Measurements from ENCODE around the gene MRPL49. TPM values are rescaled to one million over a fixed set of nuclear protein-coding genes. Genes with fewer than 3 reads are reported as not detected.

The MRPL49 gene
- polyA plus RNA-seq, 1 donor from 2014 or later: 80.5 TPM

DNA sequence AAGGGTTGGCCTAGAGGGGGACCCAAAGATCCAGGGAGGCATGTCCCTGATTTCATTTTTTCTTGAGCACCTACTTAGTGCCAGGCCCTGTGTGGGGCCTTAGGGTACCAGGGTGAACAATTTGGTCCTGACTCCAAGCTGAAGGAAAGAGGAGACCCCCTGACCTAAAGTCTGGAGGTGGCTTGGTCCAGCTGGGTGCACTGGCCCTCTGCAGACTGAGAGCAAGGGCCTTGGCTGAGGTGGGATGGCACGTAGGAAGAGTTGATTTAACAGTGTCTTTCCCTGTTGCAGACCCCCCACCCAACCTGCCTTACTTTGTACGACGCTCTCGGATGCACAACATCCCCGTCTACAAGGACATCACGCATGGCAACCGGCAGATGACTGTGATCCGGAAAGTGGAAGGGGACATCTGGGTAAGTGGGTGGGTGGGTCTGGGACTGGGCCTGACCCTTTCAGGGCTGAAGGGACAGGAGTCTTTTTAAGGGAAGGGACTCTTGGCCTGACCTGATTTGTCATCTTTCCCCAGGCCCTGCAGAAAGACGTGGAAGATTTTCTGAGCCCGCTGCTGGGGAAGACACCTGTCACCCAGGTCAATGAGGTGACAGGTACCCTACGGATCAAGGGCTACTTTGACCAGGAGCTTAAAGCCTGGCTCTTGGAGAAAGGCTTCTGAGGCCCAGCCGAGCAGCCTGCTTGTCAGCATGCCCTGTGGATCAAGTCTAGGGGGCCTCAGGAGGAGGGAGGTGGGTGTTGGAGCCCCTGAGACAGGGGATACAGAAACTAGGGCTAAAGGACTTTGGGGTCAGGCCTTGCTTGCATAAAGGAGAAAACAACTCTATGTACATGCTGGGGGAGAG, 3.3 kb downstream of the MRPL49 start:
- no peak overlapping the region for H2AFZ ChIP-seq (ENCODE audit: low read depth, low read length)
- no peaks in the 10 kb centered on the region for H3K9me2 ChIP-seq (ENCODE audit: insufficient read depth, low read length)
- H3K9me3 ChIP-seq (ENCODE audit: low read length): no peaks in the 10 kb centered on the region
- no peak overlapping the region for H3K27ac ChIP-seq (ENCODE audit: low read length)
- H3K79me2 ChIP-seq (replicated peaks; ENCODE audit: insufficient read depth, low read length): peaks cover 28% of the 10 kb centered on the region
- H3K4me2 ChIP-seq (ENCODE audit: low read length): no peak overlapping the region
- peaks cover 8% of the 10 kb centered on the region for H3K36me3 ChIP-seq (ENCODE audit: insufficient read depth, low read length)
- no peaks in the 10 kb centered on the region for H3F3A ChIP-seq (ENCODE audit: insufficient read depth, low read length, poor library complexity, severe bottlenecking)
- no peaks in the 10 kb centered on the region for H3K27me3 ChIP-seq (ENCODE audit: insufficient read depth, low read depth, low read length)
- TF ChIP-seq TAF1 (IDR thresholded peaks at IDR 0.05; ENCODE audit: low read depth): no peak
- TF ChIP-seq POLR2AphosphoS5 (IDR thresholded peaks at IDR 0.05): no peak
- no peak for TF ChIP-seq SMC3 (conservative IDR thresholded peaks at IDR 0.05; ENCODE audit: poor library complexity)
- TF ChIP-seq EP300 (conservative IDR thresholded peaks at IDR 0.05; ENCODE audit: poor library complexity, severe bottlenecking): no peak
- TF ChIP-seq, protein P1, sequence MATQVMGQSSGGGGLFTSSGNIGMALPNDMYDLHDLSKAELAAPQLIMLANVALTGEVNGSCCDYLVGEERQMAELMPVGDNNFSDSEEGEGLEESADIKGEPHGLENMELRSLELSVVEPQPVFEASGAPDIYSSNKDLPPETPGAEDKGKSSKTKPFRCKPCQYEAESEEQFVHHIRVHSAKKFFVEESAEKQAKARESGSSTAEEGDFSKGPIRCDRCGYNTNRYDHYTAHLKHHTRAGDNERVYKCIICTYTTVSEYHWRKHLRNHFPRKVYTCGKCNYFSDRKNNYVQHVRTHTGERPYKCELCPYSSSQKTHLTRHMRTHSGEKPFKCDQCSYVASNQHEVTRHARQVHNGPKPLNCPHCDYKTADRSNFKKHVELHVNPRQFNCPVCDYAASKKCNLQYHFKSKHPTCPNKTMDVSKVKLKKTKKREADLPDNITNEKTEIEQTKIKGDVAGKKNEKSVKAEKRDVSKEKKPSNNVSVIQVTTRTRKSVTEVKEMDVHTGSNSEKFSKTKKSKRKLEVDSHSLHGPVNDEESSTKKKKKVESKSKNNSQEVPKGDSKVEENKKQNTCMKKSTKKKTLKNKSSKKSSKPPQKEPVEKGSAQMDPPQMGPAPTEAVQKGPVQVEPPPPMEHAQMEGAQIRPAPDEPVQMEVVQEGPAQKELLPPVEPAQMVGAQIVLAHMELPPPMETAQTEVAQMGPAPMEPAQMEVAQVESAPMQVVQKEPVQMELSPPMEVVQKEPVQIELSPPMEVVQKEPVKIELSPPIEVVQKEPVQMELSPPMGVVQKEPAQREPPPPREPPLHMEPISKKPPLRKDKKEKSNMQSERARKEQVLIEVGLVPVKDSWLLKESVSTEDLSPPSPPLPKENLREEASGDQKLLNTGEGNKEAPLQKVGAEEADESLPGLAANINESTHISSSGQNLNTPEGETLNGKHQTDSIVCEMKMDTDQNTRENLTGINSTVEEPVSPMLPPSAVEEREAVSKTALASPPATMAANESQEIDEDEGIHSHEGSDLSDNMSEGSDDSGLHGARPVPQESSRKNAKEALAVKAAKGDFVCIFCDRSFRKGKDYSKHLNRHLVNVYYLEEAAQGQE (IDR thresholded peaks at IDR 0.05; ENCODE audit: borderline replicate concordance): no peak
- no peak for TF ChIP-seq RAD21 (conservative IDR thresholded peaks at IDR 0.05)
- TF ChIP-seq, protein P2, sequence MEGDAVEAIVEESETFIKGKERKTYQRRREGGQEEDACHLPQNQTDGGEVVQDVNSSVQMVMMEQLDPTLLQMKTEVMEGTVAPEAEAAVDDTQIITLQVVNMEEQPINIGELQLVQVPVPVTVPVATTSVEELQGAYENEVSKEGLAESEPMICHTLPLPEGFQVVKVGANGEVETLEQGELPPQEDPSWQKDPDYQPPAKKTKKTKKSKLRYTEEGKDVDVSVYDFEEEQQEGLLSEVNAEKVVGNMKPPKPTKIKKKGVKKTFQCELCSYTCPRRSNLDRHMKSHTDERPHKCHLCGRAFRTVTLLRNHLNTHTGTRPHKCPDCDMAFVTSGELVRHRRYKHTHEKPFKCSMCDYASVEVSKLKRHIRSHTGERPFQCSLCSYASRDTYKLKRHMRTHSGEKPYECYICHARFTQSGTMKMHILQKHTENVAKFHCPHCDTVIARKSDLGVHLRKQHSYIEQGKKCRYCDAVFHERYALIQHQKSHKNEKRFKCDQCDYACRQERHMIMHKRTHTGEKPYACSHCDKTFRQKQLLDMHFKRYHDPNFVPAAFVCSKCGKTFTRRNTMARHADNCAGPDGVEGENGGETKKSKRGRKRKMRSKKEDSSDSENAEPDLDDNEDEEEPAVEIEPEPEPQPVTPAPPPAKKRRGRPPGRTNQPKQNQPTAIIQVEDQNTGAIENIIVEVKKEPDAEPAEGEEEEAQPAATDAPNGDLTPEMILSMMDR (IDR thresholded peaks at IDR 0.05; ENCODE audit: poor library complexity, severe bottlenecking): no peak
- no peak for TF ChIP-seq MXI1 (conservative IDR thresholded peaks at IDR 0.05; ENCODE audit: poor library complexity, severe bottlenecking)
- TF ChIP-seq EZH2 (IDR thresholded peaks at IDR 0.05; ENCODE audit: borderline replicate concordance, insufficient read depth, low read length, poor library complexity, severe bottlenecking): no peak
- no peaks in the 10 kb centered on the region for H4K20me1 ChIP-seq (ENCODE audit: insufficient read depth)
- H3K9ac ChIP-seq (ENCODE audit: low read length): no peak overlapping the region
- H3K4me3 ChIP-seq (ENCODE audit: low read length): no peak overlapping the region

DNA sequence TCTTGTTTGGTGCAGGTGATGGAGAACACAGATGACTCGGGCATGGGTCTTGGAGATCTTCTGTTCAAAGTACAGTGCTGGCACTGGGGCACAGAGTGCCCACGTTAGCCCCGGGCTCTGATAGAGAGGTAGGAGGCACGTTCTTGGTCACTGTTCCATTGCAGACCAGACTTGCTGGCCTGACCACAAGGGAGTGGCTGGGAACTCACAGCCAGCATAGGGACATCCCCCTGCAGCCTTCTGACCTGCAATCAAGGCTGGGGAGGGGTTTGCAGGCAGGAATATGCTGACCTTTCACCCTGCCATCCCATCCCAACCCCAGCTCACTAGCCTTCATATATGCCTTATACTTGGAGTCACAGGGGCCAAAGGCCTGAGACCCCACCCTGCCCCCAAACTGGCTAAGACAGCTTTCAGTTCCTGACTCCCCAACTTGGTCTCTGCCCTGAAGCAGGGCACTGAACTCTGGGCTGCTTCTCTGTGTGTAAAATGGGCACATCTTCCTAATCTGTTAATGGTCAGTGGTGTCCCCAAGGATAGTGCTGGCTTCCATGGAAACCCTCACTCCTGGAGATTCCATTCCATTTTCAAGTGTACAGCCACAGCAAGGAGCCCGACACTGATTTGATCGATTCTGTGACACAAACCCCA, 4.6 kb downstream of the MRPL49 start:
- H3F3A ChIP-seq (ENCODE audit: insufficient read depth, low read length, poor library complexity, severe bottlenecking): no peaks in the 10 kb centered on the region
- H3K9ac ChIP-seq (ENCODE audit: low read length): no peak overlapping the region
- no peaks in the 10 kb centered on the region for H3K36me3 ChIP-seq (ENCODE audit: insufficient read depth, low read length)
- H3K27me3 ChIP-seq (ENCODE audit: insufficient read depth, low read depth, low read length): no peaks in the 10 kb centered on the region
- H3K79me2 ChIP-seq (replicated peaks; ENCODE audit: insufficient read depth, low read length): peaks cover 18% of the 10 kb centered on the region
- no peaks in the 10 kb centered on the region for H3K9me2 ChIP-seq (ENCODE audit: insufficient read depth, low read length)
- H4K20me1 ChIP-seq (ENCODE audit: insufficient read depth): no peaks in the 10 kb centered on the region
- no peak overlapping the region for H2AFZ ChIP-seq (ENCODE audit: low read depth, low read length)
- no peak overlapping the region for H3K4me3 ChIP-seq (ENCODE audit: low read length)
- H3K4me2 ChIP-seq (ENCODE audit: low read length): no peak overlapping the region
- H3K9me3 ChIP-seq (ENCODE audit: low read length): no peaks in the 10 kb centered on the region
- H3K27ac ChIP-seq (ENCODE audit: low read length): no peak overlapping the region
- TF ChIP-seq RAD21 (conservative IDR thresholded peaks at IDR 0.05) (no peak), EP300 (conservative IDR thresholded peaks at IDR 0.05; ENCODE audit: poor library complexity, severe bottlenecking) (no peak), EZH2 (IDR thresholded peaks at IDR 0.05; ENCODE audit: borderline replicate concordance, insufficient read depth, low read length, poor library complexity, severe bottlenecking) (no peak), MXI1 (conservative IDR thresholded peaks at IDR 0.05; ENCODE audit: poor library complexity, severe bottlenecking) (no peak), POLR2AphosphoS5 (IDR thresholded peaks at IDR 0.05) (no peak), TAF1 (IDR thresholded peaks at IDR 0.05; ENCODE audit: low read depth) (no peak), SMC3 (conservative IDR thresholded peaks at IDR 0.05; ENCODE audit: poor library complexity) (no peak)
- TF ChIP-seq, protein P1 (IDR thresholded peaks at IDR 0.05; ENCODE audit: borderline replicate concordance): no peak
- TF ChIP-seq, protein P2 (IDR thresholded peaks at IDR 0.05; ENCODE audit: poor library complexity, severe bottlenecking): no peak
